Endothelial cell of umbilical vein (primary cell): Measurements from ENCODE around the gene OR1A1. TPM values are rescaled to one million over a fixed set of nuclear protein-coding genes. Genes with fewer than 3 reads are reported as not detected.
"Not testable (repeated sequence)": the region's sequence is repeated elsewhere in the genome, so short reads cannot be mapped to it uniquely, and the experiment has no call there.

ENCODE experiments used
- BruUV-seq: library from RNA; stranded (reverse); fragments of 400-500 nt; replicated peaks from 2 replicates; lab custom pipeline; 2021; lab: Mats Ljungman, UMichigan
- CTCF ChIA-PET: fragments of 300-600, 350-600 bp; sonication (Branson Sonifier 250); formaldehyde crosslinking; loops from one replicate; lab custom pipeline; 2021; ENCODE audit warnings: antibody characterized with exemption, inconsistent platforms; lab: Charles Lee
- POLR2A ChIA-PET: fragments of 300-600, 350-600 bp; sonication (Branson Sonifier 250); formaldehyde crosslinking; loops from one replicate; lab custom pipeline; 2021; ENCODE audit warnings: antibody characterized with exemption, inconsistent platforms; lab: Charles Lee
- DNase-seq: peaks from one replicate; pipeline ENCODE4 v3.0.0-alpha.2; 2011; ENCODE audit warnings: low read depth, low spot score
- FAIRE-seq: peaks from 2 replicates; lab custom pipeline; 2011; peaks lifted over from hg19 to GRCh38; lab: Jason Lieb, UNC
- H2AFZ ChIP-seq: 2 replicates; pipeline ENCODE4 v1.6.0; 2012; ENCODE audit warnings: low read depth, low read length, control low read depth, inconsistent platforms
- H3K27ac ChIP-seq: 2 replicates; pipeline ENCODE4 v1.5.1; 2011; ENCODE audit warnings: low read depth, mild to moderate bottlenecking, control low read depth, low read length, moderate library complexity; ENCODE audit not compliant: insufficient read depth
- H3K27me3 ChIP-seq, 2 experiments: 2 replicates each; pipeline versions ENCODE4 v1.6.0 to v1.6.1; 2011; ENCODE audit warnings: low read length in 2 of 2, mixed read lengths in 1 of 2; ENCODE audit not compliant: control insufficient read depth in 2 of 2, insufficient read depth in 2 of 2
- H3K36me3 ChIP-seq, 2 experiments: 2 replicates in 1 of 2; 3 replicates in 1 of 2; pipeline ENCODE4 v1.5.1; 2011; ENCODE audit warnings: low read length in 2 of 2, mild to moderate bottlenecking in 1 of 2, moderate library complexity in 1 of 2; ENCODE audit not compliant: control insufficient read depth in 2 of 2, insufficient read depth in 2 of 2; ENCODE audit errors: extremely low read depth in 1 of 2
- H3K4me1 ChIP-seq: 3 replicates; pipeline ENCODE4 v1.5.1; 2011; ENCODE audit warnings: mild to moderate bottlenecking, low read length; ENCODE audit not compliant: control insufficient read depth, insufficient read depth; ENCODE audit errors: extremely low read depth
- H3K4me2 ChIP-seq: 2 replicates; pipeline ENCODE4 v1.6.1; 2011; ENCODE audit warnings: low read length, control low read depth, mixed read lengths; ENCODE audit not compliant: insufficient read depth
- H3K4me3 ChIP-seq, 3 experiments: fragments of 200-600 bp in 1 of 3; sonication (generic), shearing (Covaris generic) in 1 of 3; replicated peaks in 1 of 3; 2 replicates each; pipeline ENCODE4 v1.5.1; 2011 to 2016; ENCODE audit warnings: control low read depth in 3 of 3, low read length in 3 of 3, mild to moderate bottlenecking in 2 of 3, inconsistent platforms in 1 of 3, low read depth in 1 of 3, moderate library complexity in 1 of 3; ENCODE audit not compliant: insufficient read depth in 1 of 3
- H3K79me2 ChIP-seq: 2 replicates; pipeline ENCODE4 v1.6.0; 2012; ENCODE audit warnings: low read length, inconsistent platforms; ENCODE audit not compliant: control insufficient read depth, insufficient read depth
- H3K9ac ChIP-seq: replicated peaks from 2 replicates; pipeline ENCODE3; 2011; ENCODE audit warnings: low read length, control low read depth; ENCODE audit not compliant: insufficient read depth; ENCODE audit errors: extremely low read depth
- H3K9me1 ChIP-seq: replicated peaks from 3 replicates; pipeline ENCODE4 v1.6.0; 2011; ENCODE audit warnings: mild to moderate bottlenecking, low read length; ENCODE audit not compliant: control insufficient read depth, insufficient read depth; ENCODE audit errors: extremely low read depth
- H3K9me3 ChIP-seq: replicated peaks from 2 replicates; pipeline ENCODE4 v1.5.1; 2012; ENCODE audit warnings: low read length, inconsistent platforms; ENCODE audit not compliant: control insufficient read depth, insufficient read depth
- H4K20me1 ChIP-seq: replicated peaks from 2 replicates; pipeline ENCODE3; 2011; ENCODE audit warnings: mild to moderate bottlenecking, low read length; ENCODE audit not compliant: control insufficient read depth, insufficient read depth; ENCODE audit errors: extremely low read depth
- EZH2 ChIP-seq: IDR thresholded peaks from 2 replicates; pipeline ENCODE4 v1.6.1; 2012; ENCODE audit warnings: borderline replicate concordance, low read depth, mild to moderate bottlenecking, moderate library complexity, low read length, inconsistent platforms; ENCODE audit not compliant: severe bottlenecking
- FOS ChIP-seq: IDR thresholded peaks from 2 replicates; pipeline ENCODE4 v1.6.1; 2011; ENCODE audit warnings: mild to moderate bottlenecking, low read length, moderate library complexity, borderline replicate concordance; ENCODE audit not compliant: insufficient read depth
- GATA2 ChIP-seq: IDR thresholded peaks from 2 replicates; pipeline ENCODE4 v1.7.0; 2011; ENCODE audit warnings: low read depth, mild to moderate bottlenecking, moderate library complexity, mixed read lengths, low read length; ENCODE audit not compliant: insufficient read length, insufficient read depth
- JUN ChIP-seq: IDR thresholded peaks from 2 replicates; pipeline ENCODE4 v1.6.1; 2011; ENCODE audit warnings: borderline replicate concordance, low read depth; ENCODE audit not compliant: insufficient read length, insufficient read depth
- POLR2A ChIP-seq: IDR thresholded peaks from 2 replicates; pipeline ENCODE4 v1.6.1; 2012; ENCODE audit warnings: low read depth, mild to moderate bottlenecking, control low read depth, low read length
- POLR2AphosphoS5 ChIP-seq: IDR thresholded peaks from 2 replicates; pipeline ENCODE4 v1.6.1; 2012; ENCODE audit warnings: low read depth, mild to moderate bottlenecking, control low read depth, low read length, moderate library complexity; ENCODE audit not compliant: insufficient read depth
- dilution Hi-C: fragments of 300-500 bp; cut with MboI; formaldehyde crosslinking; loops from one replicate; pipeline ENCODE4 v1.15.0; 2019; ENCODE audit warnings: low sequenced_read_pairs; ENCODE audit not compliant: extremely low pct_ligation_motif_present
- intact Hi-C: fragments of 100-400 bp; cut with micrococcal nuclease; formaldehyde crosslinking; loops from one replicate; pipeline ENCODE4 v1.10.0; 2022
- polyA plus RNA-seq, 4 experiments: library from polyadenylated mRNA; depleted of rRNA in 3 of 4; stranded (reverse) in 3 of 4; unstranded in 1 of 4; fragments of >200 nt; gene quantifications; 2 replicates each; pipeline versions ENCODE4 v1.2.1 to v1.2.3, GENCODE V29; 2011 to 2012; ENCODE audit warnings: missing spikeins in 1 of 4
- total RNA-seq: library from RNA; stranded (reverse); gene quantifications from 2 replicates; pipeline ENCODE4 v1.2.3, GENCODE V29; 2021
- TF ChIP-seq, protein P1 (sequence below), 2 donors: IDR thresholded peaks; 1 replicate in 1 of 2; 2 replicates in 1 of 2; pipeline ENCODE4 v1.5.1; 2011; ENCODE audit warnings: low read length in 2 of 2, mild to moderate bottlenecking in 2 of 2, moderate library complexity in 2 of 2, control low read depth in 1 of 2, inconsistent platforms in 1 of 2, low read depth in 1 of 2; ENCODE audit not compliant: insufficient read depth in 1 of 2; ENCODE audit errors: extremely low read depth in 1 of 2
- TF ChIP-seq, protein P2 (sequence below): IDR thresholded peaks from 2 replicates; pipeline ENCODE4 v1.6.1; 2011; ENCODE audit not compliant: insufficient read depth, insufficient read length

The OR1A1 gene
- total and polyA plus RNA-seq, 2 donors (not counting 3 experiments of a cell fraction or from before 2014, with no cell fraction given), result not detected

DNA sequence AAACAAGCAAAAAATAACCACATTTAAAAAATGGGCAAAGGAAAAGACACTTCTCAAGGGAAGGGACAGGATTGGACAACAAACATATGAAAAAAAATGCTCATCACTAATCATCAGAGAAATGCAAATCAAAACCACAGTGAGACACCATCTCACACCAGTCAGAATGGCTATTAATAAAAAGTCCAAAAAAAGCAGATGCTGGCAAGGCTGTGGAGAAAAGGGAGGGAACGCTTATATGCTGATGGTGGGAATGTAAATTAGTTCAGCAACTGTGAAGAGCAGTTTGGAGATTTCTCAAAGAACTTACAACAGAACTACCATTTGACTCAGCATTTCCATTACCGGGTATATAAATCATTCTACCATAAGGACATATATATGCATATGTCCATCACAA is 41.5 kb downstream of the OR1A1 start:
- H3K9ac ChIP-seq, FAIRE-seq, BruUV-seq, dilution Hi-C loops, POLR2A ChIA-PET, intact Hi-C loops, H3K9me3 ChIP-seq, CTCF ChIA-PET, H3K4me3 ChIP-seq, DNase-seq, H3K4me1 ChIP-seq, H4K20me1 ChIP-seq, H3K36me3 ChIP-seq, H3K9me1 ChIP-seq, H3K79me2 ChIP-seq, H3K27me3 ChIP-seq, H3K4me2 ChIP-seq, H2AFZ ChIP-seq, H3K27ac ChIP-seq: not testable (repeated sequence)

DNA sequence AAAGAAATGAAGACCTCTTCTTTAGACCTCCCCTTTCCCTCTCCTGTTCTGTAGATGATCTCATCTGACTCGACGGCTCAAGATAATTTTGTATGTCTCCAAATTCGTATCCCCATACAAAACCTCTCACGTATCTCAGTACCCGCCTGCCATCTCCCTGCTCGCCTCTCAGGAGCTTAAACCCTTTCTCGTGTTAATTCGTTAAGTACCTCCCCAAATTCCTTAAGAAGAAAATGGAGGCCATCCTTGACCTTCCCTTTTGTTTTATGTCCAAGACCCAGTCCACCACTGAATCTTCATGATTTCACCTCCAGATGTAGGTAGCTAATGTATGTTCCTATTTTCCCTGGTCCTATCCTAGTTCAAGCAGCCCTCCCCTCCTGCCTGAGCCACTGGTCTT is 49.1 kb downstream of the OR1A1 start:
- FAIRE-seq (no peak), DNase-seq (no peak)
- Histone ChIP-seq H4K20me1 (no peaks in the 10 kb centered on the region), H3K9ac (no peak overlapping the region), H2AFZ (no peak overlapping the region), H3K36me3 (no peaks in the 10 kb centered on the region), H3K27me3 (no peaks in the 10 kb centered on the region), H3K4me2 (no peak overlapping the region), H3K9me1 (no peaks in the 10 kb centered on the region), H3K9me3 (peaks cover 2% of the 10 kb centered on the region), H3K27ac (no peak overlapping the region), H3K4me3 (no peak overlapping the region), H3K4me1 (no peaks in the 10 kb centered on the region), H3K79me2 (no peaks in the 10 kb centered on the region)
- no peak for TF ChIP-seq JUN
- no peak for TF ChIP-seq FOS
- TF ChIP-seq POLR2AphosphoS5, result no peak
- TF ChIP-seq, protein P1, sequence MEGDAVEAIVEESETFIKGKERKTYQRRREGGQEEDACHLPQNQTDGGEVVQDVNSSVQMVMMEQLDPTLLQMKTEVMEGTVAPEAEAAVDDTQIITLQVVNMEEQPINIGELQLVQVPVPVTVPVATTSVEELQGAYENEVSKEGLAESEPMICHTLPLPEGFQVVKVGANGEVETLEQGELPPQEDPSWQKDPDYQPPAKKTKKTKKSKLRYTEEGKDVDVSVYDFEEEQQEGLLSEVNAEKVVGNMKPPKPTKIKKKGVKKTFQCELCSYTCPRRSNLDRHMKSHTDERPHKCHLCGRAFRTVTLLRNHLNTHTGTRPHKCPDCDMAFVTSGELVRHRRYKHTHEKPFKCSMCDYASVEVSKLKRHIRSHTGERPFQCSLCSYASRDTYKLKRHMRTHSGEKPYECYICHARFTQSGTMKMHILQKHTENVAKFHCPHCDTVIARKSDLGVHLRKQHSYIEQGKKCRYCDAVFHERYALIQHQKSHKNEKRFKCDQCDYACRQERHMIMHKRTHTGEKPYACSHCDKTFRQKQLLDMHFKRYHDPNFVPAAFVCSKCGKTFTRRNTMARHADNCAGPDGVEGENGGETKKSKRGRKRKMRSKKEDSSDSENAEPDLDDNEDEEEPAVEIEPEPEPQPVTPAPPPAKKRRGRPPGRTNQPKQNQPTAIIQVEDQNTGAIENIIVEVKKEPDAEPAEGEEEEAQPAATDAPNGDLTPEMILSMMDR (IDR thresholded peaks at IDR 0.05; ENCODE audit: extremely low read depth in 1 of 2, insufficient read depth in 1 of 2, low read depth in 1 of 2, low read length in 2 of 2), result no peak
- TF ChIP-seq GATA2, result no peak
- TF ChIP-seq, protein P2, sequence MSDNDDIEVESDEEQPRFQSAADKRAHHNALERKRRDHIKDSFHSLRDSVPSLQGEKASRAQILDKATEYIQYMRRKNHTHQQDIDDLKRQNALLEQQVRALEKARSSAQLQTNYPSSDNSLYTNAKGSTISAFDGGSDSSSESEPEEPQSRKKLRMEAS, result no peak
- TF ChIP-seq EZH2, result no peak
- TF ChIP-seq POLR2A, result no peak
- dilution Hi-C loops (no loop called here), intact Hi-C loops (no loop called here)
- no TSS peak for BruUV-seq
- ChIA-PET POLR2A (no interaction called here), CTCF (no interaction called here)
